ENCODE data around the gene PRKAR1A.

Gene PRKAR1A

GRCh38 chr17:68598545-68598961 lies 86.3 kb downstream of the PRKAR1A start:
- no peak for DNase-seq (ENCODE audit: low read depth in 2 of 3, low spot score in 1 of 3)

DNA sequence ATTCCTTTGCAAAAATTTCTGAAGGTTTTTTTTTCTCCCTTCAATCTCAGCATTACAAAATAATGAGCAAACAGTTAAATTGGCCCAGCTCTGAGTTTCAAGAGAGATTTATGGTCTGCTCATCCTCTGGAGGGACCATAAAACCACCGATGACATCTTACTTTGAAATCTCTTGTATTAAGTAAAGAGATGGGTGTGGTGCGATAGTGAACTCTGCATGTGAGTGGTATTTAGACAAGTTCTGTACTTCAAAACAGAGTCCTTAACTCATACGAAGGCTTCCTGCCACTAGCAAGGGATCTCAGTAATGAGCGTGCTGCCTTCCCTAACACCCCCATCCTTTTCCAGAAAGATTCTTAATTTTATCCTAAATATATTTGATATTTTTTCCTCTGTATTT lies 86.9 kb downstream of the PRKAR1A start:
- DNase-seq (ENCODE audit: low read depth in 2 of 3, low spot score in 1 of 3): no peak

- DNase-seq (ENCODE audit: low read depth in 2 of 3, low spot score in 1 of 3): no peak
Measured at GRCh38 chr17:68599552-68600066, 87.4 kb downstream of the PRKAR1A start.

DNA sequence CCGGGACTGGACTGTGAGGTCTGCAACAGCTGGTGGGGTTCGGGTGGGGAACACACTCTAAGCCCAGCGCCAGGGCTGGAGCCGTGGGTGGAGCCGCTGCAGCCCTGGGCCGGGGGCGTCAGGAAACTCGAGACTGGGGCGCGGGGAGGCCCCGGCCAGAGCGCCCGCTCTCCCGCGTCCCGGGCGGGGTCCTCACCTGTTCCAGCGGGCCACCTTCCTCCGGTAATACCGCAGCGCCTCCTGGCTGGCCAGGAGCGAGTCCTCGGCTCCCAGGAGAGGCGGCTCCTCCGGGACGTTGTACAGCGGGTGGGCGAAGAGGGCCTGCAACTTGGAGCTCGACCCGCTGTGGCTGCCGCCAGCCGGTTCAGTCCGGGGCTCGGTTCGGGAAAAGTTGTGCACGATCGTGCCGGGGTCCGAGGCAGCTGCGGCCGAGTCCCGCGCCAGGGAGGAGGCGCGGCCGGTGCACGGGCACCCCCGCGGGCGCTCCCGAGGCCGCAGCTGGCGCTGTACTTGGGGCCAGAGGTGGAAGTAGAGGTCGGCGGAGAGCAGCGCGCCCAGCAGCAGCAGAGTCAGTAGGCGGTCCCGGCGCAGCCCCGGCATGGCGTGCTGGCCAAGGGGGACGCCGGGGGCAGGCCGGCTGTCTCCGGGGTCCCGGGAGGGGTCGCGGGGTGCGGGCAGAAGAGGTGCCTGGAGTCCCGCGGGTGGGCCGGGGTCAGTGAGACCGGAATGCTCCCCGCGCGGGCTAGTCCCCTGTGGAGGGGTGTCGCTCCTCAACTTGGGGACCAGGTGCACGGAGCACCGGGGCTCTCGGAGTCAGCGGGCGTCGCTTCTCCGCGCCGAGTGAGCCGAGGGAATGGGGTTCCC lies 88.1 kb downstream of the PRKAR1A start:
- no peak for DNase-seq (ENCODE audit: low read depth in 2 of 3, low spot score in 1 of 3)

All from stimulated activated CD4-positive, alpha-beta T cell treated with anti-CD3 and anti-CD28 coated beads, Interleukin-12 subunit alpha, Interleukin-12 subunit beta, amount 100 ng/mL, for 48 hours (primary cell).